GM21528 (cell line): ENCODE results near the gene FBN1.

Experiments
- ATAC-seq: cut with Tn5 transposase; IDR thresholded peaks from one replicate; pipeline ENCODE4 v1.9.1; 2021; ENCODE audit warnings: mild to moderate bottlenecking, moderate library complexity; ENCODE audit not compliant: unreplicated experiment, low FRiP score

The FBN1 gene

DNA sequence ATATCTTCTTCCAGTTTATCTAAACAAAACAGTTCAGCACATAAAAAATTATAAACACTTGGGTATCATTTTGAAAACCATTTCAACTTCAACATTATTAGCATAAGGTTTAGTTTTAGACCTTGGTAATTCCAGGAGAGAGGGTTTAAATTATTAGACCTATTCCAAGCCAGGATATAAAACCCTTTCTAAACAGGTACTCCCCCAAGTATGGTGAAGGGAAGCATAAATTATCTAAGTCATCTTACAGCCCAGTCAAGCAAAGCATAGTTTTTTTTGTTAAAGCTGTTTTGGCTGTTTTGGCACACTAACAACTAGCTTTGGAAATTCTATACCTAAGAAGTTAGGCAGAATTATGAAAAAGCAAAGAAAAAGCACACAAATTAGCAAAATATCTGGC is 87.3 kb downstream of the FBN1 start:
- no peak for ATAC-seq

DNA sequence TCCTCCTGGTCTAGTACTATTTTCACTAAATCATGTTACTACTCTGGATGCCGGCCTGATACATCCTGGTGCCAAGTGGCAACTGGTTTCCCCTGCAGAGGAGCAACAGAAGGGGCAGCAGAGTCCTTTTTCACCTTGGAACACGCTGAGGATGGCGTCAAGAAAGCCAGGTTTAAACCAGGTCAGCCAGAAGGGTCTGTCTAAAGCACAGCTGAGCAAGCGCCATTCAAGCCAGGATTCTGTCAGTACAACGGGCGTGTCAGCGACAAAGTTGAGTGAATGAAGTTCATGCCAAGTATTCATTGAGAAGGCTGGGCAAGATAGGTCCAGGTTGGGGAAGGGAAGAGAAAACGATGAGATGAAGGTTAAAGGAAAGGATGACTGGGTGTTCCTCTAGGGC is 88.2 kb downstream of the FBN1 start:
- ATAC-seq: no peak

DNA sequence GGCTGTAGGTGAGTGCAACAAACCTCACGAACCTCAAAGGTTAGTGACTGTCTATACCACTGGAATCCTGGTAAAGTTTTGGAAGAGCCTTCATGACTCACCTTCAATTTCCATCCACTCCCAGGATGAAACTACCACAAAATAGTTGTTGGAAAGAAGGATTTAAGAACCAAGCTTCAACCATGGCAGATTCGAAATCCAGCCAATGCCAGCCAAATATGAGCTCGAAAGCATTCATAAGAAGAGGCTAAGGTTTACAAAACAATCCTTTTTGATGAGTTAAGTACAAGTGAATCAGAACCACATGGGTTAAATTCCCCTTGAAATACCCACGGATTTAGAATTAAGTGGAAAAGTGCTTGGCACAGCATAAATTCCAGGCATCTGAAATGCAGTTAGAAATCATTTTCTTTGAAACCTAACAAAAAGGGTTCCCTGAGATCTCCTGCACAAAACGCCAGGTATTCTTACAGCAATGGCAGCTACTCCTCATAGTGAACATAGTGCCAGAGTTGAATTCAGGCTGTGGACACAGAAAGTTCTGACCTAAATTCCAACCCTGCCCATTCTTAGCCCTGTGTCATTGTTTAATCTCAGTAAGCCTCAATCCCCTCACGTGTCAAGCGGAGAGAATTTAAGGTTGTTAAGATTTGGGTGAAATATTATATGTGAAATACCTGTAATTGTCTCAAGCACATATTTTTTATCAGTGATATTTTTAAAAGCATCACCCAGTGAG is 89.2 kb downstream of the FBN1 start:
- ATAC-seq: no peak

DNA sequence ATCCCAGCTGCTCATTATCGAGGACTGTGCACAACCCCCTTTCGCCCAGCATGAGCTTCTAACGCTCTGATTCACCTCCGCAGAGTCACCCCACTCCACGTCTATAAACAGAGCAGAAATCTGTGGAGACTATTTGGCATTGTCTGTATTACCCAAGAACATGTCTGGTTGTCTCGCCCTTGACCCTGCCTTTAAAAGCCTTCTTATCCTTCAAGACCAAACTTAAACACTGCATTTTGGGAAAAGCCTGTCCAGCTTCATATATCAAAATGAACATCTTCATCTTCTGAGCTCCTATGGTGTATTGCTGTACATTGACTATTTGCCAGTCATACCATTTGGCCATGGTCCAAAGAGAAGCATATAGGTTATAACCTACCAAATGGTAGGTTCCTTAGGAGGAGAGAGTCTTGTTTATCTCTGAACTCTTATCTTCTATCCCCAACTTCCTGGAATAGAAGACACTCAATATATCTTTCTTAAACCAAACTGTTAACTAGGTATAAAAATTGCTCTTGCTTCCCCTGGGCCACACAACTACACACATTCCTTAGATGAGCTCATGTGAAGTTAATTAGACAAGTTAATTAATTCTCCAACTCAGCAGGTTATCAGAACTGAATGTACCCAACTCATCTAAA is 90.1 kb downstream of the FBN1 start:
- ATAC-seq: no peak

DNA sequence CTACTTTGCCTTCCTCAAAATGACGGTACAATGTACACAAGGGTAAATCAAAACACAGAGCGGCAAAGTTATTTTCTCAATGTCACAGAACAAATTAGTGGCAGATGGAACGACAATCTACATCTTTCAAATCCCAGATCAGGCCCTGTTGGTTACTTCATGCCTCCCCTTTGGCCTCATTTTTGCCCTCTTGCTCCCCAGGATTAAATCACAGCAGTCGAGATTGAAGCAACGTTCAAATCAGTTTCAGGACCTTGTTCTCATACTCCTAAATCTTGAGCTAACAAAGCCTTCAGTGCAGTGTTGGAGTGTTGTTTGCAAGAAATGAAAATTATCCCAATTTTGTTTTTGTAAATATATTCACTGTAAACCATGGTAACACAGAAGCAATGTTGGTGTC is 91.4 kb downstream of the FBN1 start:
- ATAC-seq: no peak

DNA sequence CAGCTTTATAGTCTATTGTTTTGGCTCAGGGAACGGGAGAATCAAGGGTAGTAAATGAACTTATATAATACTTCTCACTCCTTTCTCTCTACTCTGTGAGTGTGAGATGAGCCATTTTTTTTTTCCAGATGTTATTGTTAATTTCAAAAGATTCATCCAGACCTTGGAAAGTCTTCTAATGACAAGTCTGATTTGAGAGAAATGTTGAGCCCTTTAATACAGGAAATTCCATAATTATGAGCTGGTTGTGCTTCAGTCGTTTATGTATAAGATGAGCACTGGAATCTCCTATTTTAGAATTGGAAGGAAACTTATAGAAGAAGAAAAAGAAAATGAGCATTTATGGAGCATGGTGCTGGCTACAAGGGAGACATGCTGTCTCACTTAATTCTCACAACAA is 92.0 kb downstream of the FBN1 start:
- no peak for ATAC-seq

DNA sequence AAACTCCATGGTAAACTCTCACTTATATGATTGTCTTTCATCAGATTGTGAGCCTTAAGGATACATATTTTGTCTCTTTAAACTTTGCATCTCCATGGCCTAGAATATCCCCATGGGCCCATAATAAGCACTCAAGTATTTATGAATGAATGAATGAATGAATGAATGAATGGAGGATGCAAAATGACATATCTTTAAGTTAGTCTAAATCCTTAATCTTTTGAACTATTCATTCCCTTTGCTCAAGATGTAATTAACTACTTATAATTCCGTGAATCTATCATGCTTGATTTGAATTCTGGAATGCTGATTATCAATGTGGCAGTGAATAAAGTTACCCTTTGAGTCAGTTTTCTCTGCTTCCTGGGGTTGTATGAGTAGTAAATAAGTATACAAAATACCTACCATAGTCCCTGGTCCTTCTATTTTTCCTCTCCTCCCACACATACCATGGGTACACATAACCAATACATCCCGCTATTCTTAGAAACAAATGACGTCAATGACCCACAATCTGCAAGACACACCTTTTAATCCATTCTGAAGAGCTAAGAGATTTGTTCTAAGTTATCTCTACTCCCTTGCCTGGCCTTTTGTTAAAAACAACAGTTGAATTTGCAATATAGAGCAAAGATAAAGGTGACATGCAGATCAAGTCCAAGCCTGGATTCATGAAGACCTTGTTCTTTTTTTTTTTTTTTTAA is 94.5 kb downstream of the FBN1 start:
- no peak for ATAC-seq

DNA sequence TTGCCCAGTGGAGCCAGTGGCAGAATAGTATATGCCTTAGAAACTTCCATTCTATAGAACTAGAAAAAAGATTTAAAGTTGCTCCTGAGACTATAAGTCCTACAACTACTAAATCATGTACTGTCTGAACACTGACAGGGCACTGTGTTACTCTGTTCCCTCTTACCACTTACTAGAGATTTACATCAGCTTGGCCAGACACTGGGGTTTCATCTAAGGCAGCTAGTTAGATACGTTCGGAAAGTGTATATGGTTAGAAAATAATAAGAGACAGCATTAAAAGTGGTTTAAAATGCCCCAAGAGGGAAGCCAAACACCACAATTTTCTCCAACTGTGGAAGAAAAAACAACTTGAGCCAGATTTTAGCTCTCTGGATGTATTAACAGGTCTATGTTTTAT is 97.1 kb downstream of the FBN1 start:
- no peak for ATAC-seq

DNA sequence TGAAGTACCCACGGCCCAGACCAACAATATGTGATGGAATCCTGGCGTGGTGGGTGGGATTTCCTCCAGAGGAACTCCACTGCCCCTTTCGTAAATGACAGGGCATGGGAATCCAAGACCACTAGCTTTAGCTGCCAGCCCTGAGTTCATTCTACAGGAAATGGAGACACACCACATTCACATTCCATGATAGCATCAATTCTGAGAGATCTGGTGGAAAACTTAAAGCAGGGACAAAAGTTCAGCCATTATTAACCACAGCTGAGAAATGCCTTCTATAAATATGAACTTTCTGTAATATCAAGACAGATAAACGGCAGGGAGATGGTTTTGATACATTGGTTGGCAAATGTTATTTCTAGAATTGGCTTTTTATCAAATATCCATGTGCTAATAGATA is 98.2 kb downstream of the FBN1 start:
- ATAC-seq: no peak

DNA sequence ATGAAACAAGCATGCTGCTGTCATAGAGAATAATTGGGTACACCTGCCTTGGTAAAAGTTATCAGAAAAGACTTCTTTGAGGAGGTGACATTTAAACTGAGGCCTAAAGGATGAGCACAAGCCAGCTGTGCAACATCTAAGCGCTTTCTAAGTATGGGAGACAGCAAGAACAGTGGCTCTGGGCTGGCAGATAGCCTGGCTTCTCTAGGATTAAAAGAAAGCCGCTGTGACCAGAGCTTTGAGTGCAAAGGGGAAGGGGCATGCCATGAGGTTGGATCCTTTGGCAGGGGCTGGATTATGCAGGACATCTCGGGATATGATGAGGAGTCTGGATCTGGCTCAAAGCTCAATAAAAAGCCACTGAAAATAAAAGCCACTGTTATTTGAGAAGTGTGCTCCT is 99.2 kb downstream of the FBN1 start:
- ATAC-seq: no peak

DNA sequence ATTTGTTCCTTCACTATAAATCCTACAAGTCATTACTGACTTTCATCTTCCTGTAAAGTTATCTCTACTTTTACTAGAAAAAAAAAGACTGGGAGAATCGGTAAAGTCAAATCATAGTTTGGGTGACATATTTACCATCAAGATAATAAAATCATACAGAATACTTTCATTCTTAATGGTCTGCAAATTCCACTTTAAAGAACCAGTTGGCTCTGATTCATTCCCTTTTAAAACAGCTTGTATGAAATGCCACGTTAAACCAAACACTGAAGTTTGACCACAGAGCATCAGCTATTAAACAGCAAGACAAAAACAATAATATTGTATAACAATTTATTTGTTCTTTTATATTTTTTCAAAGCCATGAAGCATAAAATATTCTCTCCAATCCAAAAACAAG is 100.7 kb downstream of the FBN1 start:
- no peak for ATAC-seq

DNA sequence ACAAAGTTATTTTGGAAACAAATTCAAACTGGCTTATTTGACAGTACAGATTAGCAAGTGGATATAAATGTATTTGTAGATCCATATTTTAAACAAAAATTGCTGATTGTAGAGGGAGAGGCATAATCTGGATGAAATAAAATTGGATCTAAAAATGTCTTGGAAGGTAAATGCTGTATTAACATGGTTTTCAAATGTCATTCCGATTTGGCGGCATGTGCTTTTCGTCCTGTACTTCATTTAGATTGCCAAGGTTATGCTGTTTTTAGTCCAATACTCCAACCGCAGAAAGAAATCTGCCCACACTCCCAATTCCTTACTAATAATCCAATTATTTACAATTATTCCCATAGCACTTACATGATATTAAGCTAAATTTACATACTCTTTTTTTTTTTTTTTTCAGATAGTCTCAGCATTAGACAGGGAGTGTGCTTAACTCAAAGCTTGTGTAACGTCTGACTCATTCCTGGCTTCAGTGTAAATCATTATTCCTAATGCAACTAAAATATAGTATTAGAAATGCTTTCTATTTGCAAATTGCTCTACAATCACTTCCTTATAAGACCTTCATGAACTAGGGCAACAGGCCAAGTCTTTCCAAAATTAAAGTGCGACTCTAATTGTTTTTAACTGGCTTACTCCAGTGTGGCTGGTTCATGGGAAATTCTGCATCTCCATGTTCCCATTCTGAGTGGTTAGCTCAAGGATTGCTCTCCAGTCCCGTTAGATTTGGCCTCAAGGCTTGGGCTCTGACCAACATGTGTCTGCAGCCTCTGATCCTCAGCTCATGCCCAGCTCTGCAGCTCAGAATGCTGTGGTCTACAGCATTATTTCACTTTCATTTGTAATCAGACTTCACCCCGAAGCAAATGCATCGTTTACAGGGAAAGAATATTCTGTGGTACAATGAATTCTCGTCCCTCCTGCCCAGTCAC is 103.9 kb downstream of the FBN1 start:
- peak; percentile 71 for ATAC-seq

DNA sequence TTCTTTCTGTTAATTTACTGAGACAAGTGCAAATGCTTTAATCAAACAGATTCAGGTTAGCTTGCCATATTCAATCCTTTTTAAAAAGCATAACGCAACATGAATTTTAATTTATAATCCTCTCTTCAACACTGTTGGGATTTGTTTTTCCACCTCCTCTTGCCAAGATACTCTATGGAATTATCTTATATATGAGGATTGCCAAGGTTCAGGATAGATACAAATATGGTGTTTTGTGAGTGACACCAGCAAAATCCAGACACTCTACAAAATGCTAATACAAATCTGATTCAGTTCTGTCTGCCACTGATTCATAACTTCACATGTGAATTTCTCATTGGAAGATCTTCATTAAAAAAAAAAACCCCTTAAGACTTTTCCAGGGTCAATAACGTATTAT is 104.8 kb downstream of the FBN1 start:
- no peak for ATAC-seq

DNA sequence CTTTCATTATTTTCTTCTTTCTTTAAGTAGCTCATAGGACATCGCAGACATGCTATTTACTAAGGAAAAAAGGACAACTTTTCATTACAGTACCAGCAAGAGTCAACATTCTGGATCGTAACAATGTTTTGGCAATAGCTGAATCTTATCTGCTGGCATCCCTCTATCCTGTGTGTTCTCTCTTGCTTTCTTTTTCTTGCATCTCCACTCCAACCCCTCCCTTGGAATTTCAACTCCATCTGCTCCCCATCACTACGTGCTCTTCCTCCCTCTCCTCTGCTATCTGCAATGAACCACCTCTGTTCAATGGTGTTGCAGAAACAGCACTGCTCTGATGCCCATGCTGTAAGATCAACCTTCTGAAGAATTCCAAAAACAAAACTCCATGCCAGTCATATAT is 106.6 kb downstream of the FBN1 start:
- ATAC-seq: no peak

DNA sequence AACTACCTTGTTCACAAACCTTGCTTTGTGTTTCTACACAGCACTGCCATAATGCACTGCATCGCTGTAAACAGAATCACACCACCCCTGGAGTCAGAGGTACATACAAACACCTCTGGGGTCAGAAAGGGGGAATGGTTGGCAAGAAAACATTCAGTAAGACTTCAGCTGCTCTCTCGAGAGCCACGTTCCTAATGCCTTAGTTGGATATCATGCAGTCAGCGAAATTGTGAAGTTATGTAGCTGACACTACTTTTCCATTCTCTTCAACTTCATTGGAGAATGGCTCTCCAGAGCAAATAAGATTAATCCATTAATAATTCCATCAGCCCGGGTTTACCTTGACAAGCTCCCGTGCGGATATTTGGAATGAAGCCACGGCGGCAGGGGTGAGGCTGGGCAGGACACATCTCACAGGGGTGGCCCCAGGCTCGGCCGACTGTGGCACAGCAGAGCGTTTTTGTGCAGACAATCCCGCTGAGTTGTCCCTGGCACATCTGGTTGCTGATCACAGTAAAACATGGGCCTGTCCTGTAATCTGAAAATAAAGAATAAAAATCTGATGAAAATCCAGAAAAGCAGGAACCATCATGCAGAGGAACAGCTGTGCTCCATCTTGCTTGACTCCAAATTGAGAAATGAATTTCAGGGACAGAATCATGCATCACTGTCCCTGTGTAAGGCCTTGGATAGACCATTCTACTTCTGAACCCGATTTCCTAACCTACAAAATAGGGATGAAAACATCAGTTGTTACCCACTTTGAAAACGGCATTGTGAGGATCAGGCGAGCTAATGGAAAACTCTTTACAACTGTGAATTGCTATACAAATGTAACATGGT is 108.0 kb downstream of the FBN1 start:
- no peak for ATAC-seq

DNA sequence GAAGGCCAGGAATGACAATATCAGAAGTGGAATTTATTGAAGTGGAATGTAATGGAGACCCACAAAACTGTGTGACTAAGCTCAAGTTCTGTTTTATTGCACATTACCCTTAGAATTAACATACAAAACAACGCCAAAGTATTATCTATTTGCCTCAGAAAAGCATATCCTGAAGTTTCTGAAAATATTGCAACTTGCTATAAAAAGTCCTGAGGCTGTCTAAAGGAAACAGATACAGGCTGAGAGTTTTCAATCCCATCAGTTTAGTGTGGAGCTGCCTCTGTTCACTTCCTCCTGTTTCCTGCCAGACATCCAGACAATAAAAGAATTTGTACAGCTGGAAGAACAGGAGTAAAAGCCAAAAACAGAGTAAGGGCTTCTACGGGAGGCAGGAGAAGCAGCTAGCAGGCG is 108.8 kb downstream of the FBN1 start:
- no peak for ATAC-seq

DNA sequence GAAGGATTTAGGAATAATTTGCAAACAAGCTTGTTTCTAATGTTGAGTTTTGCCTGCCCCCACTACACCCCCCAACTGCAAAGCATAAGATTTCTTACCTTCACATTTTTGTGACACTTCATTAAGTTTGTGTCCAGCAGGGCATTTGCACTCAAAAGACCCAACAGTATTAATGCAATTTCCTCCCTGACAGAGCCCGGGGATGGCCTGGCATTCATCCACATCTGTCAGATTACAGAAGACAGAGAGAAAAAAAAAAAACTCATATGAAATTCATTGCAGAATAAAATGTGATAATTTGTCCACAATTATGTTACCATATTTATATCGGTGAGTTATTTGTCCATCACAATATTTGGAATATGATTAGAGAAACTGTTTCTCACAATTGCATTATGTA is 111.5 kb downstream of the FBN1 start:
- no peak for ATAC-seq

DNA sequence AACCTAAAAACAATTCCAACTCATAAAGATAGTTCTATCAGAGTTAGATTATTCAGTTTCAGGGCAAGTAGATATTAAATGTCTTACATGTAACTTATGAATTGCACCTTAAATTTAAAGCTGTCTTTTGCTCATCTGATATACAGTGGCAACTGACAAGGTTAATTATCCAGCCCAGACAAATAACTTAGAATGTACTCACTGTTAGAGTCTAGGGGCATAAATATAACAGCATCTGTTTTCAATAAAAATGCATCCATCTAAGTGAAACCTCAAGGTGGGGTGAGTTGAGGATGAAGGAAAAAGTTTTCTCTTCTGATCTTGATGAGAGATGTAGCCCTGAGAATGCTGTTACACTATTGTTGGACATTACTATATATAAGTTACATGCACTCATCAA is 112.6 kb downstream of the FBN1 start:
- no peak for ATAC-seq

DNA sequence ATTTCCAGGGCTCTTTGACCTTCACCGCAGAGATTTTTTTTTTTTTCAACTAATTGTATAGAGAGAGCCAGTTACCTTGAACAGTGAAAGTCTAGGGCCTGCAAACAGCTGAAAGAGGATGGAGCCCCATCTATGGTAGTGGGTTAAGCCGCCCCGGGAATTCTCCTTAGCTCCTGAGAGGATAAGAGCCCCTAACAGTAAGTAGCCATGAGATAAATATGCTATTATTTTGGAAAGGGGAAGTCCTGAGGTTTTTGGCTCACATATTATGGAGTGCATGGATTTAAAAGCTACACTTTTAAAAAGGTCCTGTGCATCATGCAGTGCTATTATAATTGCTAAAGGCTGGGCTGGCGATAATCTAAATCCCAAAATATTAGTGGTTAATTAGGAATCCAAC is 115.0 kb downstream of the FBN1 start:
- ATAC-seq: no peak

DNA sequence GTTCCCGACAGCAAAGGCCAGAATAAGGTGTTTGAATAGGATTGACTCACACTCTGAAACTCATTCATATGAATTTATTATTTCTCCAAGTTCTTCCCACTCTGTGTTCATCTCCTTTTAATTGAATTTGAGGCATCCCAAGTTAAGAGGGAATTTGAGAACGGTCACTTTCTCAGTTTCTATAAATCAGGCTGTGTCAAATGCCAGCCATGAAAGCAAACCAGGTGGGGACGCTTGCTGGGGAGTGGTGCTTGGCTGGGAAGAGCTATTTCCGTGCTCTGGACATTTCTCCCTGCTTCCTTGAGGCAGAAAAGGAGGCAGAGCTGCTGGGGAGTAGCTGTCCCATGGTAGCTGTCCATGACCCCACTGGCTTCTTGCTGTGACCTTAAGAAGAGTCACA is 116.6 kb downstream of the FBN1 start:
- no peak for ATAC-seq
